GM23248 (cell line): Measurements from ENCODE around the gene SDHB.

Experiments
- EZH2 ChIP-seq: fragments of 200-600 bp; sonication (generic); IDR thresholded peaks from 2 replicates; pipeline ENCODE4 v1.6.1; 2018; ENCODE audit warnings: antibody characterized with exemption, mild to moderate bottlenecking; ENCODE audit not compliant: insufficient read depth, poor library complexity, severe bottlenecking
- EZH2phosphoT487 ChIP-seq: fragments of 200-600 bp; sonication (generic); IDR thresholded peaks from 2 replicates; pipeline ENCODE4 v1.6.1; 2018; ENCODE audit warnings: antibody characterized with exemption, moderate library complexity, mild to moderate bottlenecking, low read depth; ENCODE audit not compliant: insufficient read depth

GRCh38 chr1:17017435-17017834 is 36.4 kb downstream of the SDHB start:
- TF ChIP-seq EZH2 = no peak
- TF ChIP-seq EZH2phosphoT487 = no peak
